HG02840 (cell line): ENCODE results near the gene MRPS25.
"Not testable (repeated sequence)": the region's sequence is repeated elsewhere in the genome, so short reads cannot be mapped to it uniquely, and the experiment has no call there.

Experiments
- ATAC-seq: cut with Tn5 transposase; IDR thresholded peaks from one replicate; pipeline ENCODE4 v1.9.1; 2021; ENCODE audit warnings: mild to moderate bottlenecking, moderate library complexity, moderate number of reproducible peaks; ENCODE audit not compliant: unreplicated experiment, low FRiP score

Gene MRPS25

GRCh38 chr3:15045667-15046066 lies 19.4 kb downstream of the MRPS25 start:
- ATAC-seq = no peak

GRCh38 chr3:15044326-15044725 lies 20.8 kb downstream of the MRPS25 start:
- no peak for ATAC-seq

- no peak for ATAC-seq
These were observed 21.5 kb downstream of the MRPS25 start for GRCh38 chr3:15043408-15044171.

GRCh38 chr3:15042936-15043335 lies 22.2 kb downstream of the MRPS25 start:
- no peak for ATAC-seq

GRCh38 chr3:15041950-15042349 lies 23.2 kb downstream of the MRPS25 start:
- no peak for ATAC-seq

- no peak for ATAC-seq
These were observed 24.3 kb downstream of the MRPS25 start for GRCh38 chr3:15040844-15041243.

GRCh38 chr3:15038306-15038705 lies 26.8 kb downstream of the MRPS25 start:
- ATAC-seq = no peak

- ATAC-seq = no peak
These were observed 32.0 kb downstream of the MRPS25 start for GRCh38 chr3:15033103-15033502.

- ATAC-seq = no peak
These were observed 32.5 kb downstream of the MRPS25 start for GRCh38 chr3:15032650-15033049.

- no peak for ATAC-seq
These were observed 35.5 kb downstream of the MRPS25 start for GRCh38 chr3:15029625-15030024.

GRCh38 chr3:15023719-15024118 lies 41.4 kb downstream of the MRPS25 start:
- ATAC-seq = no peak

GRCh38 chr3:15023249-15023648 lies 41.9 kb downstream of the MRPS25 start:
- no peak for ATAC-seq

- no peak for ATAC-seq
These were observed 47.9 kb downstream of the MRPS25 start for GRCh38 chr3:15017191-15017590.

GRCh38 chr3:15015456-15015855 lies 49.7 kb downstream of the MRPS25 start:
- no peak for ATAC-seq

GRCh38 chr3:15014606-15015328 lies 50.3 kb downstream of the MRPS25 start:
- no peak for ATAC-seq

GRCh38 chr3:15011174-15011573 lies 53.9 kb downstream of the MRPS25 start:
- no peak for ATAC-seq

GRCh38 chr3:15010664-15011063 lies 54.5 kb downstream of the MRPS25 start:
- no peak for ATAC-seq

- no peak for ATAC-seq
These were observed 55.9 kb downstream of the MRPS25 start for GRCh38 chr3:15009167-15009566.

- no peak for ATAC-seq
These were observed 57.4 kb downstream of the MRPS25 start for GRCh38 chr3:15007681-15008141.

GRCh38 chr3:14999182-14999581 lies 65.9 kb downstream of the MRPS25 start:
- not testable (repeated sequence) for ATAC-seq
